ENCODE data around the gene BICDL2.

Gene BICDL2

GRCh38 chr16:3004781-3005284 lies 31.9 kb downstream of the BICDL2 start (continued):
- TF ChIP-seq ZBTB26 (tag by site-specific recombination; optimal IDR thresholded peaks at IDR 0.05) (peak; percentile 42), ZFP69B (tag by site-specific recombination; IDR thresholded peaks at IDR 0.05) (peak; percentile 93), KLF1 (tag by site-specific recombination; IDR thresholded peaks at IDR 0.05) (peak; percentile 95), ZNF335 (tag by site-specific recombination; conservative IDR thresholded peaks at IDR 0.05) (peak; percentile 78), ZNF645 (tag by site-specific recombination; IDR thresholded peaks at IDR 0.05) (no peak), ZXDB (tag by site-specific recombination; IDR thresholded peaks at IDR 0.05) (0 out of 2 replicates have a peak, but pooled peaks have one; percentile 14), GLI4 (tag by site-specific recombination; IDR thresholded peaks at IDR 0.05) (no peak), ZNF624 (tag by site-specific recombination; IDR thresholded peaks at IDR 0.05) (no peak), KLF17 (tag by site-specific recombination; IDR thresholded peaks at IDR 0.05) (peak; percentile 42; the same call in 1 of the 2 replicates), ZNF146 (tag by site-specific recombination; IDR thresholded peaks at IDR 0.05) (no peak), ZNF248 (tag by site-specific recombination; IDR thresholded peaks at IDR 0.05) (no peak)

- peak overlapping the region; percentile 44 for H3K4me3 ChIP-seq (ENCODE audit: low read depth, low read length)
- no peaks in the 10 kb centered on the region for H3K36me3 ChIP-seq (ENCODE audit: control insufficient read depth in 2 of 2, insufficient read depth in 1 of 2, low read length in 2 of 2)
- no peak overlapping the region for H3K27ac ChIP-seq (ENCODE audit: extremely low read depth, low read depth, low read length)
- POLR2A ChIA-PET = interaction anchor here (0.7 to 12.4 kb wide), 9 partner anchors 19 to 130 kb away, joined by 3 to 247 read pairs (median 3); partner anchors contain the start of genes CLDN6, HCFC1R1, PAQR4 and PKMYT1
- CTCF ChIA-PET = interaction anchor here (0.7 to 9.6 kb wide), 13 partner anchors 11 to 946 kb away, joined by 3 to 149 read pairs (median 5); partner anchors contain the start of gene TNFRSF12A
- H3K9me3 ChIP-seq (ENCODE audit: control insufficient read depth, insufficient read depth, low read depth, low read length) = no peaks in the 10 kb centered on the region
- TF ChIP-seq RBAK (tag by site-specific recombination; IDR thresholded peaks at IDR 0.05) (no peak), ZNF830 (tag by site-specific recombination; IDR thresholded peaks at IDR 0.05; ENCODE audit: low read depth) (no peak), ZNF366 (tag by site-specific recombination; conservative IDR thresholded peaks at IDR 0.05) (no peak)
- TF ChIP-seq, protein P1, sequence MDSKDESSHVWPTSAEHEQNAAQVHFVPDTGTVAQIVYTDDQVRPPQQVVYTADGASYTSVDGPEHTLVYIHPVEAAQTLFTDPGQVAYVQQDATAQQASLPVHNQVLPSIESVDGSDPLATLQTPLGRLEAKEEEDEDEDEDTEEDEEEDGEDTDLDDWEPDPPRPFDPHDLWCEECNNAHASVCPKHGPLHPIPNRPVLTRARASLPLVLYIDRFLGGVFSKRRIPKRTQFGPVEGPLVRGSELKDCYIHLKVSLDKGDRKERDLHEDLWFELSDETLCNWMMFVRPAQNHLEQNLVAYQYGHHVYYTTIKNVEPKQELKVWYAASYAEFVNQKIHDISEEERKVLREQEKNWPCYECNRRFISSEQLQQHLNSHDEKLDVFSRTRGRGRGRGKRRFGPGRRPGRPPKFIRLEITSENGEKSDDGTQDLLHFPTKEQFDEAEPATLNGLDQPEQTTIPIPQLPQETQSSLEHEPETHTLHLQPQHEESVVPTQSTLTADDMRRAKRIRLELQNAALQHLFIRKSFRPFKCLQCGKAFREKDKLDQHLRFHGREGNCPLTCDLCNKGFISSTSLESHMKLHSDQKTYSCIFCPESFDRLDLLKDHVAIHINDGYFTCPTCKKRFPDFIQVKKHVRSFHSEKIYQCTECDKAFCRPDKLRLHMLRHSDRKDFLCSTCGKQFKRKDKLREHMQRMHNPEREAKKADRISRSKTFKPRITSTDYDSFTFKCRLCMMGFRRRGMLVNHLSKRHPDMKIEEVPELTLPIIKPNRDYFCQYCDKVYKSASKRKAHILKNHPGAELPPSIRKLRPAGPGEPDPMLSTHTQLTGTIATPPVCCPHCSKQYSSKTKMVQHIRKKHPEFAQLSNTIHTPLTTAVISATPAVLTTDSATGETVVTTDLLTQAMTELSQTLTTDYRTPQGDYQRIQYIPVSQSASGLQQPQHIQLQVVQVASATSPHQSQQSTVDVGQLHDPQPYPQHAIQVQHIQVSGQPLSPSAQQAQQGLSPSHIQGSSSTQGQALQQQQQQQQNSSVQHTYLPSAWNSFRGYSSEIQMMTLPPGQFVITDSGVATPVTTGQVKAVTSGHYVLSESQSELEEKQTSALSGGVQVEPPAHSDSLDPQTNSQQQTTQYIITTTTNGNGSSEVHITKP (tag by site-specific recombination; IDR thresholded peaks at IDR 0.05) = no peak
- no peaks in the 10 kb centered on the region for H3K4me1 ChIP-seq (ENCODE audit: control insufficient read depth, insufficient read depth, low read length)
Observed at GRCh38 chr16:3004319-3004718, 32.4 kb downstream of the BICDL2 start.

Measured in HEK293 (cell line).